HS-5 (cell line): ENCODE data around the gene IFIT5.
A peak's percentile ranks its signal among the peaks of the same experiment; 100 is the strongest.
"Not testable (repeated sequence)": the region's sequence is repeated elsewhere in the genome, so short reads cannot be mapped to it uniquely, and the experiment has no call there.

Experiments
- DNase-seq: peaks from one replicate; pipeline ENCODE4 v3.0.0-alpha.2; 2012; ENCODE audit warnings: low read depth

The IFIT5 gene, protein sequence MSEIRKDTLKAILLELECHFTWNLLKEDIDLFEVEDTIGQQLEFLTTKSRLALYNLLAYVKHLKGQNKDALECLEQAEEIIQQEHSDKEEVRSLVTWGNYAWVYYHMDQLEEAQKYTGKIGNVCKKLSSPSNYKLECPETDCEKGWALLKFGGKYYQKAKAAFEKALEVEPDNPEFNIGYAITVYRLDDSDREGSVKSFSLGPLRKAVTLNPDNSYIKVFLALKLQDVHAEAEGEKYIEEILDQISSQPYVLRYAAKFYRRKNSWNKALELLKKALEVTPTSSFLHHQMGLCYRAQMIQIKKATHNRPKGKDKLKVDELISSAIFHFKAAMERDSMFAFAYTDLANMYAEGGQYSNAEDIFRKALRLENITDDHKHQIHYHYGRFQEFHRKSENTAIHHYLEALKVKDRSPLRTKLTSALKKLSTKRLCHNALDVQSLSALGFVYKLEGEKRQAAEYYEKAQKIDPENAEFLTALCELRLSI

DNA sequence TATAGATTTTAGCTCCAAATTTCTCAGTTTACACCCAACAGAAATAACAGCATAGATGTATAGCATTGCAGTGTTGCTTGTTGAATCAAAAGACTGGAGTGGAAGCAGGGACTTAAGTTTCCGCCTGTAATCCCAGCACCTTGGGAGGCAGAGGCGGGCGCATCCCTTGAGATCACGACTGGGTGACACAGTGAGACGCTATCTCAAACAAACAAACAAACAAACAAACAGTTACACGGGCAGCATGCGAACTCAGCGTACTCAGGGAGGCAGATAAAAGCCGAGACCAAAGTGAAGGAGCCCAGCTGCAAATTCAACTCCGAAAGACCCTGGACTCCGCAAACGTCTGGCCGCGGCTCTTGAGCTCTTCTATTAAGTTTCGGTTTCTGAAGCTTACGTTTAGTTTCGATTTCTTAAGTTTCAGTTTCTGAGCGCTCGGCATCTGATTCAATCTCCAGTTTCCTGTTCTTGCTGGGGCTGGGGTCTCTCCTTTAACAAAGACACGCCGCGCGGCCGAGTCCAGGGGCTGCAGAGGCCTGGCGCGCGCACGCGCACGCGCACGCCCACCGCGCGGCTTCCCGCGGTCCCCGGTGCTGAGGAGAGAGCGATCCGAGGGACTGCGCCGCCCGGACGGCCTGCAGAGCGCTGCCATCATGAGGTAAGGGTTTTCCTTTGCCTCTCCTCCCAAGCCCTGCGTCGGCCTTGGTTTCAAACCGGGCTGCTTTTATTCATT lies at the start of gene IFIT5:
Gene IFIT5 (plus strand): TSS at position 423 of the 733 bp plus-strand sequence. CDS start 231 bp downstream, at position 654.
- peak; percentile 47 for DNase-seq

DNA sequence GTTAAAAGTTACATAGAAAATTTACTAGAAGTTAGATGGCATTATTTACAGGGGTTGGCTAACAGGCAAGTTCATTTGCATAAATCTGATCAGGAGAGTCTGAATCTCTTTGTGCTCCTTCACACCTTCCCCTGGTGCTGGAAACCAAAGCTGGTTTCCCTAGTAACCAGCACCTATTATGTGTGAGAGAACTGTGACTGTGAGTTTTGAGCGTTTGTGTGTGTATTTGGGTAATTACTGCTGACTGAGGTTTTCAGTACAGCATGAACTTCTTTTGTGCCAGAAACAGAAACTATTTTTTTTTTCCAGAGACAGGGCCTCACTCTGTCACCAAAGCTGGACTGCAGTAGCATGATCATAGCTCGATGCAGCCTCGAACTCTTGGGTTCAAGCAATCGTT lies 46.8 kb upstream of the IFIT5 start:
- no peak for DNase-seq

DNA sequence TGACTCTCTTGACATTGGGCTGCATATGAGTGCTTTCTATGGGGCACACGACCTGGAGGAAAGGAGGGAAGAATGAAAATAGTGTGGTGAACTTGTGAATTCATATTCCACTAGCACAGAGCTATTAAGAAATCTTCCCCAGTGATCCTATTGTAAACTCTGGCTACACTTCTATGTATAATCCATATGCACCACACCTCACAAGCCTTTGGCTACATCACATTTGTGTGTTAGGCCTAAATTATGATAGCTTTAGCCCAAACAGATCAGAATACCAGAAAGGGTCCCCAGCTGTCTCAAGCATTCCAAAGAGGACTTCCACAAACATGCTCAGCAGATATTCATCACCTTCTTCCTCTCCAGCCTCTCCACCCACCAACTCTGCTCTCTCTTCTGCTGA lies 46.2 kb upstream of the IFIT5 start:
- DNase-seq: no peak

DNA sequence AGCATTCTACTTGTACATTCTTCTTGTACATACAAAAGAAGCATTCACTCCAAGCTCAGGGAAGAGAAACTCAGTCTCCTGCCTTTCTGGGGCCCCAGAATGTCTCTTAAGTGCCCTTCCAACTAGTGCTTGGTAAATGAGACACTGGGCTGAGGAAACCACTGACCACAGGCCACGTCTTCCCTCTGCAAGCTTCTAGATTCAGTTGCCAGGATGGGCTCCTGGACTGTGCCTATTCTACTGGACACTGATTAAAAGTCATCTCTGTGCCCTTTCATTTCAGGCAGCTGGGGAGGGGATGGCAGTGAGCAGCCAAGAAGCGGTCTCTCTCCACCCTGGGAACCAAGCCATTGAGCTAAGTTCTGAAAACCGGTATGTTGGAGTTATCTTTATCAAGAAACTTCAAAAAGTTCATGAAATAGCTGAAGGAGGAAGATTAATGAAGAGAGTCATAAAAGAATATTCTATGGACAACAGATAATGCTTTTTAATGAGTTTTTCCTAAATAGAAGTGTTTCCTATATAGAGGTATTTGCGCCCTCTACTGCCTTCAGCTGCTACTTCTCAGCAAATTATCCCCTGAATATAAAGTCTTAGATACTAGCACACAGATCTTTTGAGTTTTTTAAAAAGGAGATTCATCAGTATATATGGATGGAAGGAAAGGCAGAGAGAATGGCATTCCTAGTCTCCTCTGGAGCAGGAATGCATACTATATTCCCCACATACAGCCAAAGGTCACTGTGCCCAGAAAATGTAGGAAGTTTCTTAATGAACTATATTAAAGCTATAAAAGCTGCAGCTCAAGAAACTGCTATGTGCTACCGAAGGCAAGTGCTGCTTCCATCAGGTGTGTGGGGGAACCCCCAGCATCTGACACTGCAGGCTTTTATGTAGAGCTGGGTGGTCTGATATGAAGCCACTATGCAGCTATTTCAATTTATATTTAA lies 44.9 kb upstream of the IFIT5 start:
- no peak for DNase-seq

DNA sequence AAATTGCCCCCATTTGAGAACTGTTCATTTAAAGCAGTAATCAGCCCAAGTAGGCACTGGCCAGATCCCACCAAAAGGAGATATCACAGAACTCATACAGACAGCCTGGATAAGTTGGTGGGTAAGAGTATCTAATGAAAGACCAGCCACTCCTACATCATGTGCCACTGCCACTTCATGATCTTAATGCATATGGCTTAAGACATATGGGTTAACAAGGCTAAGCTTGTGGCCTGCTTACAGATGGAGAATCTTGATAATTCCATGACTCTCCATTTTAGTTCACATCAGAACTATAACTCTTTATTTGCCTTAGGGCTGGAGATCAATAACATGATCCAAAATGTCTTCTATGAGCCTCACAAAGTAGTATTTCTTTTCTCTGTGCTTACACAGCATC lies 43.3 kb upstream of the IFIT5 start:
- DNase-seq: no peak

DNA sequence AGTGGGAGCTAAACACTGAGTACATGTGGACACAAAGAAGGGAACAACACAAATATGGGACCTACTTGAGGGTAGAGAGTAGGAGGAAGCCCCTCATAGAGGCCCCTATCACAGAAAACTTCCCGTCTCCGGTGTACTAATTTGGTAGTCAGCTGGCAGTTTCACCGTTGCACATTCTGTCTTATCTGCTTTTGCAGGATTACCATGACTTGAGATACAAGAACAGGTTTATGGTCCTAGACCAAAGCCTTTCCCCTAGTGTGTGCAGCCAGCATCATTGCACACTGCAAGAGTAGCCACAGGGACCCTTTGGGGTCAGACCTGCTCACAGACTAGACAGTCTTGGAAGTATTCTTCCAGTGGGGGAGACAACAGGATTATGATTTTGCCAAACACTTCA lies 42.4 kb upstream of the IFIT5 start:
- no peak for DNase-seq

DNA sequence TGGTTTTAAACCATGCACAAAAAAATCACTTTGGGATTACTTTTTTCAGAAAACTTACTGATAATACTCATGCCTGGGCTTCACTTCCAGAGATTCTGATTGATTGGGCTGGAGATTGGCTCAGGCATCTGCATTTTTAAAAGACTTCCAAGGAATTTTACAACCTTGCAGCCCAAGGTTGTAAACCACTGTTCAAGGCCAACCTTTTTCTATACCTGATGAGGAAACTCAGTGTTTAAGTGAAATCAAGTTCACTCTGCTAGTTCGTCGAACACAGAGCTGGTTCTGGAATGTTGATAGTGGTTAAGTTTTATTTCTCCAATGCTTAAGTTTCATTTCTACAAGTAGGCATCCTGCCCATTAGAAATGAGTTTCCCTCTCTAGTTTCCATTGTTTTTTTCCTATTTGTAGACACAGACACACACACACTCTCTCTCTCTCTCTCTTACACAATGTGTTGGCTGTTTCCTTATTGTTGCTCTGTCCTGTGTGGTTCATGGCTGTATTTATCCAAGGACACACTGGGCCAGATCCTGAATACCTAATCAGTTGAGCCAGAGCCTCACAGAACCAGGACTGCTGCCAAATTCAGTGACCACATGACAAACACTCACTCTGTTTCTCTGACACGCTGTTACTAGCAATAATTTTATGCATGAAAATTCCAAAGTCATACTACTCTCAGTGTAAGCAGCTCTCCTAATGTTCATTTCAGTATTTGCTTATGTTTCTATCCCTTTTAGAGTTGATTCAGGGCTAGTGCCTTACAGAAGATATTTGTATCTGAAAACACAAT lies 40.3 kb upstream of the IFIT5 start:
- peak; percentile 68 for DNase-seq

DNA sequence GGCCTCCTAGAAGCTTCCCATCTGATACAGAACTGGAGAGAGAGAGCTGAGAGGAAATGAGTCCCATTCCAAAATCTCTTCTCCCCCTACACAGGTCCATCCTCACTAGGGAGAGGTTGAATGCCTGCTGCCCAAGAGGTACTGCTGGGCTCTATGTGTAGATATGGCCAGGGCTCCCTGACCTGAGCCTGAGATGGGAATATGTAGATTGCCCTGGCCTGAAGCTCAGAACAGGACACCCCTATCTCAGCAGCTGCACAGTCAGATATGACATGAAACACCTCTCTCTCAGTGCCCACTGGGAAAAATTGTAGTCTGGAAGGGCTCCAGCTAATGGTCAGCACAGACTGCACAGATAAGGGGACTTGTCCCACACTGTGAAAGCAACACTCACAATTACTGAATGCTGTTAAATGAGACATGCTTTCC lies 39.6 kb upstream of the IFIT5 start:
- no peak for DNase-seq

DNA sequence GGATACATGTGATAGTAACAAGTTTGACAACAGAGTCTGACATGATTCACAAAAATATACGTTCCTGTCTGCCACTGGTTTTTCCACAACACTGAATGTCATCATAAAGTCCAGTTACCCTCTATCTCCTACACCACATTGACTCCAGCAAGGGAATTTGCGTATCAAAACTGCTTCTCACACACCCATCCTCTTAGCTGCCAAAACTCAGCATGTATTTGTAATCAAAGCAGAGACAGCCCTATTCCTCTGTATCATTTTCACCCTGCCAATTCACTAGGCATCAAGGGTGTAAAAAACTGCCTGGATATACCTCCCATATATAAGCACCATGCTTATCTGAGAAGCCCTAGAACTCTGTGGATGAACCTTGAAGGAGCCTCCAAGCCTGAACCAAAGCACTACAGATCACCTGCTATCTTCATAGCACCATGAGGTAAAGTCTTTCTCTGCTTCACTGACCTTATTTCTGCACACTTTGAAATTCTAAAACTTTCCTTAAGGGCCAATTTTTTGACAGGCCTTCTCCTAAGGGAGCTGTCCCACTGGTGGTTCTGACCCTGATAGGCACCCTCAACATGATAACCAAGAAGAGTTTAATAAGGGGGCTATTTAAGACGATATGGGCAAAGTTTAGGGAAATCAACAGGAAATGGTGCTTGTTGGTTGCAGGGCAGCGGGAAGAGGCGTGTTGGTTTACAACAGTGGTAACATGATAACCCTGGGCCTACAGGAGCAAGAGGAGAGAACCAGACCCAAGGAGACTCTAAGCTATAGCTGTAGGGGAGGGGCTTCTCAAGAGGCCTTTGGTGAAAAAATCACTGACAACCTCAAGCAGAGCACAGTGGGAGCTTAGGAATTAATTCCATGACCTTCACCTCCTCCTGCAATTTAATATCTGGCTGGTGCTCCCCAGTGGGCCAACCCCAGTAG lies 36.4 kb upstream of the IFIT5 start, which contains the start of gene IFIT1B:
Gene IFIT1B (plus strand): TSS at position 352 of the 933 bp plus-strand sequence. CDS start 80 bp downstream, at position 432.
- DNase-seq: no peak

DNA sequence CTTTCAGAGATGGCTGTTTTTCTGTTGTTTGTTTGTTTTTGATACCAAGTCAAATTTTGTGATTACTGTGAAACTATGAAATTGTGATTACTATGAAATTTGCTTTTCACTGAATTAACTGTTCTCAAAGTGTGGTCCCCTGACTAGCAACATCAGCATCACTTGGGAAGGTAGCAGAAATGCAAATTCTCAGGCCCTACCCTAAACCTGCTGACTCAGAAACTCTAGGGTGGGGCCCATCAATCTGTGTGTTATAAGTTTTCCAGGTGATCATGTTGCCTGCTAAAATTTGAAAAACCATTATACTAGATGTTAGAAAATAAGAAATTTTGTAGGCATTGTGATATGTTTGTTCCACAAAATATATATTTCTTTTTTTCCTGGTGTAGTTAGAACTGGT lies 35.3 kb upstream of the IFIT5 start:
- DNase-seq: no peak

DNA sequence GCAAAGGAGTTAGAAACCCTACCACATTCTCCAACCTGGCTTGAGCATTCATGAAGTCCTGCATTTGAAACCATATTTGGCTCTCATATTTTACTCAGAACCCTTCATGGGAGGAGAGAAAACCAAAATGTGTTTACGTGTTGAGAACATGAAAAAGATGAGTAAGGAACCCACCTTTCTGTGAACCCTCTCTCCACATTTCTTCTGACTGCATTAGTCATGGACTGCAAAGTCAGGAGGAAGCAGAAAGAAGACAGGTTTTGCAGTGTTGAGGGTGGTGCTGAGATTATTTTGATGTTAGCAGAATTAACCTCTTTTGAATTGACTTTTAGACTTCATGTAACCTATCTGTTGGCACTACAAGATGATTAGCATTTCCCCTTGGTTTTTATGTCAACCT lies 31.6 kb upstream of the IFIT5 start:
- no peak for DNase-seq

DNA sequence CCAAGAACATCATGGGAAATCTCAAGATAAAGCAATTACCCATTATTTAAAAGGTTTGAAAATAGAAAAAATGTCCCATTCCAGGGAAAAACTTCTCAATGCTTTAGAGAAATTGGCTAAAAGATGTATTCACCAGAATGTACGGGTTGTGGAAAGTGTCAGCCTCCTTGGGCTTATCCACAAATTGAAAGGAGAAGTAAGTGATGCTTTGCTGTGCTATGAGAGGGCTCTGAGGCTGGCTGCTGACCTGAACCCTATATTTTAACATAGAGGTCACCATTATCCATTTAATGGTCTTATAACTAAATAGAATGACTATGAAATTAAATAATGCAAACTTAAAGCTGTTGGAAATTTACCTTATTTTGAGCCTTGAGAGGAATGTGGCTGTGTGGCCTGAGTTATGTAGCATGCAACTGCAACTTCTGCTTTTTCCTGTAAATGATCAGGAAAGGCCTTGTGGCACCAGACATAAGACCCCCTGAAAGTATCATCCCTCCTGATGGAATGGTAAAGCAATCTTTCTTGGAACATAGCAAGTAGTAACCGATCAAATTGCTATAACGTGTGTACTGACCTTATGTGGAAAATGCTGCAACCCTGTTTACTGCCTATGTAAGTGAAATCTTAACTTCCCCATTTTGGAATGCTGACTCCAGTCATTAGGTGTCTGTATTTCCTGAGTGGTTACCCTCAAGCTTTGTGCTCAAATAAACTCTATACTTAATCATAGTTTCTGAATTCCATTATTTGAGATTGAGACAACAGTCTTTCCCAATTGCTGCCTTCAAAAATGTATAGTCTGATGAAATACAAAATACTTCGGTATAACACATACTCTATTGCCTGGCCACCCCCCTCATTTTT lies 29.7 kb upstream of the IFIT5 start:
- DNase-seq: no peak

DNA sequence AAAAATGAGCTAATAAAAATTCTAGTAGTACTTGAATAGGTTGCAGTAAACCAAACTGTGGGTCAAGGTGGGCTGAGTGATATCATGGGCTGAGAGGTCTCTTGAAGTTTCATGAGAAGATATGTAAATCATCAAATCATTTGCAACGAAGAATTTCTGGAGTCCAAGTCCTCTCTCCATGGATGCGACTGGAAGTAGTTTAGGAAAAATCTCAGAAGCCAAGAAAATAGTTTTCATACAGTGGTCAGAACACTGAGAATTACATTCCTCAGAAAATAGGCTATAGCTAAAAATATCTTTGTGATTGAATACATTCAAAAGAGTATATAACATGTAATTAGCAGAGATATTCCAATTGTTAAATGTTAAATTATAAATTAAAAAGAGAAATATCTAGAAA lies 25.6 kb upstream of the IFIT5 start:
- no peak for DNase-seq

DNA sequence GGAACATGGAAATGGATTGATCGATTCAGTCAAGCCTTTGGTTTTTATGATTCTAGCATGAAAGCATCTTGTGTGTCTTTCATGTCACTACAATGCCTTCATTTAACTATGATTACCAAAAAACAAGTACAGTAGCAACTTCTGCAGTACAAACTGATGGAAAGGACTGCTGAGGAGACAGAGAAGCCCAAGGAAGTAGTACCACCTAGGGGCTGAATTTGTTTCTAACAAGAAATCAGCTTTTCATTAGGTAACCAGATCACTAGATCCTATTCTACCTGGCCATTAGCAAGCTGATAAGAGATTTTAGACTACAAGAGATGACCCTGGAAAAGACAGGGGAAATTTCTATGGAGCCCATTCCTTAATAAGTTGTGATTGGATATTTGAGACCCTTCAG lies 25.1 kb upstream of the IFIT5 start:
- no peak for DNase-seq

DNA sequence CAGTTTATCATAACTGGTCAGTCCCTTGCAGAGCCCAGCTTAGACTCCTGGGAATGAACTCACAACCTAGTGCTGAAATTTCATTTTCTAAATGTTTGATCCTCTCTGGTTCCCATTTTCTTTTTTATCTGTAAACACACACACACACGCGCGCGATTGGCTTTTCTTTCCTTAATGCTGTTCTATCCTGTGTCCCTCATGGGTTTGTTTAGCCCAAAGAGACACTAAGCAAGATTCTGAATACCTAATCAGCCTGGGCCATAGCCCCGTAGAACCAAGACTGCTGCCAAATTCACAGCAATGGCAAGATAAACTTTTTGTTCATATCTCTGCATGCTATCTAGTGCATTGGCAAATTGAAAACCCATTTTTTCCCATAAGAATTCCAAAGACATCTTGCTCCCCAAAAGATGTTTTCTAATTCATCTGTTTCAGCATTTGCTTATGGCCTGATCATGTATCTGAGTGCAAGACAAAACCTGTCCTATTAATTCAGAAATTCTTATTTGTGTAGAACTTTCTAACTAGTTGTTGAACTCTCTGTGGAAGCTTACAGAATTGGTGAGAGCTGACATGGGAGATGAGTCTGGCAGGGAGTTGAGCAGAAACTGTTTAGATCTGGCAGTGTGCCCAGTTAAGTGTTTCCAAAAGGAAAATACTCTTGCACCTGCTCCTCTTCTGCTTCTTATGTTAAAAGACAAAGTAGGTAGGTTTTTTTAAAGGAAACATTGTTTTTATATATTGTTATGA lies 23.7 kb upstream of the IFIT5 start:
- DNase-seq: no peak

DNA sequence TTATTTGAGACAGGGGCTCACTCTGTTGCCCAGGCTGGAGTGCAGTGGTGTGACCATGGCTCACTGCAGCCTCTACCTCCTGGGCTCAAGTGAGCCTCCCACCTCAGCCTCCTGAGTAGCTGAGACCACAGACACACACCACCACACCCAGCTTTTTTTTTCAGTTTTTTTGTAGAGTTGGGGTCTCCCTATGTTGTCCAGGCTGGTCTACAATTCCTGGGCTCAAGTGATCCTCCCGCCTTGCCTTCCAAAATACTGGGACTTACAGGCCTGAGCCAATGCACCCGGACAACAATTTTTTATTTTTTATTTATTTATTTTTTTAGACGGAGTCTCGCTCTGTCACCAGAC lies 23.2 kb upstream of the IFIT5 start:
- DNase-seq: not testable (repeated sequence)

DNA sequence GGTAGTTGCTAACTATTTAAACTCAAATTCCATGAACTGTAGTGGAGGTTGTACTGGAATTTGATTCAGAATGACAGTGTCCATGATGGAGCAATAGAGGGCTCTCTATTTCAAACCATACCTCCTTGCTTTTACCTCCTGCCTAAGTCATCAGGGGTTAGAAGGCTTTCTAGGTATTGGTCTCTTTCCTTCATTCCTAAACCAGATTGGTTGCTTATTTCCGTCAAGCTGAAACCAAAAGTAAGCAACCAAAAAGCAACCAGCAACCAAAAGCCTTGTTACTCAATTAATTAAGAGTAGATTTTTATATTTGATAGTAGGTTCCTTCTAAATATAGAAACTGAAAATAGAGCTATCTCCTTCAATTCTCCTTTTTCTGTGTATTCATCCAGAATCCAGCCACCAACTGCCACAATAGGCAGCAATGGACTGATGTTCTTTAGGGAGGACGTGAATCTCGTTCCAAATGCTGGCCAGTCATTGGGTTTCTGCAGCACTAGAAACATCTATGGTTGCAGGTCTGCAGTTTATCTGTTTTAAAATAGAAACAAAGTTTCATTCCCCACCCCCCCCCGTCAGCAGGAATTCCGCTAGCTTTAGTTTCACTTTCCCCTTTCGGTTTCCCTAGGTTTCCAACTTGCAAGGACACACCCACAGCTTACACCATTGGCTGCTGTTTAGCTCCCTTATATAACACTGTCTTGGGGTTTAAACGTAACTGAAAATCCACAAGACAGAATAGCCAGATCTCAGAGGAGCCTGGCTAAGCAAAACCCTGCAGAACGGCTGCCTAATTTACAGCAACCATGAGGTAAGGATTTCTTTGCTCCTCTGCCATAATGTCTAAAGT lies 22.2 kb upstream of the IFIT5 start, which contains the start of gene IFIT1:
Gene IFIT1 (plus strand): TSS at position 717 of the 850 bp plus-strand sequence. CDS start 90 bp downstream, at position 807.
- peak; percentile 56 for DNase-seq
